Uterus (tissue), 2 donors: Measurements from ENCODE around the gene CD160.

Source experiments
- CTCF ChIP-seq, 4 experiments: fragments of 200-600 bp in 2 of 4; fragments of 450-650 bp in 2 of 4; sonication (generic) in 2 of 4; IDR thresholded peaks; one replicate each; pipeline ENCODE4 v1.5.1; 2016 to 2019; ENCODE audit warnings: antibody characterized with exemption in 4 of 4, mild to moderate bottlenecking in 2 of 4, moderate library complexity in 1 of 4
- POLR2A ChIP-seq, 2 donors: fragments of 450-650 bp; IDR thresholded peaks; one replicate each; pipeline ENCODE4 v1.6.1; 2016; ENCODE audit warnings: antibody characterized with exemption in 2 of 2, mild to moderate bottlenecking in 1 of 2, moderate library complexity in 1 of 2

GRCh38 chr1:145758116-145758515, 38.8 kb downstream of the CD160 start:
- no peak for TF ChIP-seq CTCF (IDR thresholded peaks at IDR 0.05)
- TF ChIP-seq POLR2A (IDR thresholded peaks at IDR 0.05), result no peak
